ENCODE measurements around the gene ASCL5.

Gene ASCL5

DNA sequence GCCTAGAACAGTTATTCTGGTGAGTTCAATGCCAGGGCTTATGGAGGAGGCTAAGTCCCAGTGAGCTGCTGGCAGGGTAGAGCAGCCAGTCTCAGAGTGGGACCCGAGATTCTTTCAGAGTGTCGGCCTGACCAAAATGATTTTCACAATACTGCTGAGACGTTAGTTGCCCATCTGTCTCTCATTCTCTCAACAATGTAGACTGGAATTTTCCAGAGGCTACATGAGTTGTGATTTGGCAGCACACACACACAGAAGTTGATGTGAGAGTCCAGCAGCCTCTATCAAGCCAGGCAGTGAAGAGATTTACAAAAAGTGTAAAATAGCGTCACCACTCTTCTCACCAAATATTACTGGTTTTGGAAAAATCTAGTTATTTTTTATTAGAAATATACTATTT lies 36.4 kb downstream of the ASCL5 start:
- H3K4me3 ChIP-seq (replicated peaks; ENCODE audit: low read depth, low read length) = no peak overlapping the region
- no peaks in the 10 kb centered on the region for H3K27me3 ChIP-seq (replicated peaks; ENCODE audit: control insufficient read depth, insufficient read depth, low read length)
- H3K36me3 ChIP-seq (ENCODE audit: control insufficient read depth, insufficient read depth, low read length) = no peaks in the 10 kb centered on the region
- no peak for DNase-seq (ENCODE audit: extremely low read depth, insufficient read length)
- TF ChIP-seq, protein P1, sequence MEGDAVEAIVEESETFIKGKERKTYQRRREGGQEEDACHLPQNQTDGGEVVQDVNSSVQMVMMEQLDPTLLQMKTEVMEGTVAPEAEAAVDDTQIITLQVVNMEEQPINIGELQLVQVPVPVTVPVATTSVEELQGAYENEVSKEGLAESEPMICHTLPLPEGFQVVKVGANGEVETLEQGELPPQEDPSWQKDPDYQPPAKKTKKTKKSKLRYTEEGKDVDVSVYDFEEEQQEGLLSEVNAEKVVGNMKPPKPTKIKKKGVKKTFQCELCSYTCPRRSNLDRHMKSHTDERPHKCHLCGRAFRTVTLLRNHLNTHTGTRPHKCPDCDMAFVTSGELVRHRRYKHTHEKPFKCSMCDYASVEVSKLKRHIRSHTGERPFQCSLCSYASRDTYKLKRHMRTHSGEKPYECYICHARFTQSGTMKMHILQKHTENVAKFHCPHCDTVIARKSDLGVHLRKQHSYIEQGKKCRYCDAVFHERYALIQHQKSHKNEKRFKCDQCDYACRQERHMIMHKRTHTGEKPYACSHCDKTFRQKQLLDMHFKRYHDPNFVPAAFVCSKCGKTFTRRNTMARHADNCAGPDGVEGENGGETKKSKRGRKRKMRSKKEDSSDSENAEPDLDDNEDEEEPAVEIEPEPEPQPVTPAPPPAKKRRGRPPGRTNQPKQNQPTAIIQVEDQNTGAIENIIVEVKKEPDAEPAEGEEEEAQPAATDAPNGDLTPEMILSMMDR (IDR thresholded peaks at IDR 0.05; ENCODE audit: insufficient read depth, low read length, poor library complexity, severe bottlenecking) = no peak

DNA sequence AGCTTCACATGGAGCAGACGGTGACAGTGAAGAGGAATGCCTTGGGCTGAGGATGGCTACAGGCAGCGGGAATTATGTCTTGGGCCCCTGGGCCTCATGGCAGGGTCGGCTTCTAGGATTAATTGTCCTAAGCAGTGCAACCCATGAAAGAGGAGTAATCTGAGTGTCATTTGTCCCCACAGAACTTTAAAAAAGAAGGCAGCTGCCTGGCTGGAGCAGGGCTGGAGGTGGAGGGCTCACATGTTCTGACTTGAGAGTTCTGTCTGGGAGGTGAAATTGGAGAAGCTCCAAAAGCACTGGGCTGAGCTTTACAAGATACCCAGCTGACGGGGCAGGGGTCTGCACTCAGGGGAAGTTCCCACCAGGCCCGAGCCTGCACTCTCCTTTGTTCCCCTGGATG lies 37.4 kb downstream of the ASCL5 start:
- TF ChIP-seq, protein P1 (IDR thresholded peaks at IDR 0.05; ENCODE audit: insufficient read depth, low read length, poor library complexity, severe bottlenecking) = no peak
- no peak for DNase-seq (ENCODE audit: extremely low read depth, insufficient read length)
- no peaks in the 10 kb centered on the region for H3K27me3 ChIP-seq (replicated peaks; ENCODE audit: control insufficient read depth, insufficient read depth, low read length)
- no peak overlapping the region for H3K4me3 ChIP-seq (replicated peaks; ENCODE audit: low read depth, low read length)
- no peaks in the 10 kb centered on the region for H3K36me3 ChIP-seq (ENCODE audit: control insufficient read depth, insufficient read depth, low read length)

DNA sequence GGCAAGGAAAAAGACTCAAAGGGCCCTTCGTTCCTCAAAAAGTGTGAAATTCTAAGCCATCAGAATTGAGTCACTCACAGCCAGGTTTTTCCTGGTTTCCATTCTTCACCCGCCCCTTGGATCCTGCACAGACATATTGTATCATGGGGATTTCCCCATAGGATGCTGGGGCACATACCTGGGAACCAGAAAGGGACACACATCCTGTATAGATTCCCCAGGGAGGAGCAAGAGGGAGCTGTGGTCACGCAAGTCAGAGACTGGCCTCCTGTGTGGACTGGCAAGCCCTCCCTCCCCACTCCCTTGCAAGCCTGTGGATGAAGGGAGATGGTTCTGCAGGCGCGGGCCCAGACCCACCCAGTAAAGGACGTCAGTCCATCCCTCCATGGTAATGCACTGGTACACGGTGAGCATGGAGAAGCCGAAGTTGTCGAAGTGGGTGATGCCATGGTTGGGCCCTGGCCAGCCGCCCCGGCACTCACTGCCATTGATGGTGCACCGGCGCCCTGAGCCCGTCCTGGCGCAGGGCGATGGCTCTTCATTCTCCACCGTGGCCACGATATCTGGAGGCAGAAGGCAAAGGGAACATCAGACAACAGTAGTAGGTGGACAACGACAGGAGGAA lies 38.0 kb downstream of the ASCL5 start:
- Histone ChIP-seq H3K4me3 (replicated peaks; ENCODE audit: low read depth, low read length) (no peak overlapping the region), H3K27me3 (replicated peaks; ENCODE audit: control insufficient read depth, insufficient read depth, low read length) (no peaks in the 10 kb centered on the region; the same call in 1 of the 2 replicates), H3K36me3 (ENCODE audit: control insufficient read depth, insufficient read depth, low read length) (no peaks in the 10 kb centered on the region)
- TF ChIP-seq, protein P1 (IDR thresholded peaks at IDR 0.05; ENCODE audit: insufficient read depth, low read length, poor library complexity, severe bottlenecking) = no peak
- no peak for DNase-seq (ENCODE audit: extremely low read depth, insufficient read length)

DNA sequence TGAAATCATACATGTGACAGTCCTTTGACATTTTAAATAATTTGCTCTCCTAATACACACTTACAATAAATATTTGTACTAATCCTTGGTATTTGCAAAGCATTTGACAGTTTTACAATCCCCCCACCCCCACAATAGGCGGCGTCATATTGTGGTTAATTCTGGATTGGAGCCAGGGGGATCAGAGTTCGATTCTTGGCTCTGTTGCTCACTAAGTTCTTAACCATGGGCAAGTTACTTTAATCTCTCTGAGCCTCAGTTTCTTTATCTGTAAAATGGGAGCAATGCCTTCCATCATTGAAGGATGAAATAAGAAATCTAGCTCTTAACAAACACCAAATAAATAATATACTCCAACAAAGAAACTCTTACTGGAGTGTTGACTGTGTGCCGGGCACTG lies 38.6 kb downstream of the ASCL5 start:
- H3K36me3 ChIP-seq (ENCODE audit: control insufficient read depth, insufficient read depth, low read length) = no peaks in the 10 kb centered on the region
- DNase-seq (ENCODE audit: extremely low read depth, insufficient read length) = no peak
- TF ChIP-seq, protein P1 (IDR thresholded peaks at IDR 0.05; ENCODE audit: insufficient read depth, low read length, poor library complexity, severe bottlenecking) = no peak
- H3K27me3 ChIP-seq (replicated peaks; ENCODE audit: control insufficient read depth, insufficient read depth, low read length) = no peaks in the 10 kb centered on the region; the same call in 1 of the 2 replicates
- no peak overlapping the region for H3K4me3 ChIP-seq (replicated peaks; ENCODE audit: low read depth, low read length)

DNA sequence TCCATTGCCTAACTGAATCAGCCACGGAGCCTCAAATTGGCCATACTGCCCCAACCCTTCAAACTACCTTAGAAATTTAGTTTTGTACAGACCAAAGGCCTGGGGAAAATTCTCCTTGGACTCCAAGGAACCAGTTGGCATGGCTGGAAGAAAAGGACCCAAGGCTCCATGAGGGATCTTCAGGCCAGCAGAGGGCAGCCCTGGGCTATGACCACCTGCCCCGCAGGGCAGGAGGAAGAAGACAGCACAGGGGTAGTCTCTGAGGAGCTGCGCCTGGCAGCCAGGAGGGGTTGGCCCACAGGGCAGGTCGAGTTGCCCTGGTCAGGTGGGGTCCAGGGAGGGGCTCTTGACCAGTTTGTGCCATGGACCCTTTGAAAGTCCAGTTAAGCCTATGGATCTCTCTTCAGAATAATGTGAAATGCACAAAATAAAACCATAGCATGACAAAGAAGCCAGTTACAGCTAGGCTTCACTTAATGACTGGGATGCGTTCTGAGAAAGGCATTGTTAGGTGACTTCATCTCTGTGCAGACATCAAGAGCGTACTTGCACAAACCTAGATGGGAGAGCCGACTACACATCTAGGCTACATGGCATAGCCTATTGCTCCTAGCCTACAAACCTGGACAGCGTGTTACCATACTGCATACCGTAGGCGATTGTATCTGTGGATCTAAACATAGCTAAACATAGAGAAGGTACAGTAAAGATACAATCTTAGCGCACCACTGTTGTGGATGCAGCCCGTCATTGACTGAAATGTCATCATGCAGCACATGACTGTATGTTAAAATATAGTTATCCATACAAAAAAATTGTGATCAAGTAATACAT lies 40.9 kb downstream of the ASCL5 start:
- Histone ChIP-seq H3K36me3 (ENCODE audit: control insufficient read depth, insufficient read depth, low read length) (no peaks in the 10 kb centered on the region), H3K4me3 (replicated peaks; ENCODE audit: low read depth, low read length) (no peak overlapping the region), H3K27me3 (replicated peaks; ENCODE audit: control insufficient read depth, insufficient read depth, low read length) (no peaks in the 10 kb centered on the region; the same call in 1 of the 2 replicates)
- no peak for DNase-seq (ENCODE audit: extremely low read depth, insufficient read length)
- TF ChIP-seq, protein P1 (IDR thresholded peaks at IDR 0.05; ENCODE audit: insufficient read depth, low read length, poor library complexity, severe bottlenecking) = peak; percentile 70

Measured in GM06990 (cell line).